Measurements from ENCODE around the gene BEX5. TPM values are rescaled to one million over a fixed set of nuclear protein-coding genes. Genes with fewer than 3 reads are reported as not detected.

BEX5 gene
- total RNA-seq, result 10 to 100 TPM in 1 of 5 donors, 1 to 10 TPM in 1, not detected in 3; 5.7 to 21.9 TPM
- polyA plus RNA-seq, result 10 to 100 TPM in 1 of 3 donors, 1 to 10 TPM in 2; 5.9 to 15.7 (median 8.5) TPM
- long read RNA-seq, donor 1, partial matches to known transcripts, result 0 of 2 reads
- long read RNA-seq, donor 1, other reads (novel, unspliced or antisense), result 0 of 2 reads
- long read RNA-seq, donor 2, partial matches to known transcripts, result 0 of 2 reads
- long read RNA-seq, donor 2, other reads (novel, unspliced or antisense), result 0 of 2 reads
- long read RNA-seq, donor 3, result 0 reads
- long read RNA-seq, donor 4, result 0 reads
- long read RNA-seq, donor 5, partial matches to known transcripts, result 0 of 3 reads
- long read RNA-seq, donor 5, other reads (novel, unspliced or antisense), result 0 of 3 reads
- long read RNA-seq, donor 6, transcript BEX5-201 (3 exons, 857 nt), result major isoform, 13 of 13 reads
- long read RNA-seq, donor 6, partial matches to known transcripts, result 0 of 13 reads
- long read RNA-seq, donor 6, other reads (novel, unspliced or antisense), result 0 of 13 reads
- long read RNA-seq, donor 7, partial matches to known transcripts, result 0 of 2 reads
- long read RNA-seq, donor 7, other reads (novel, unspliced or antisense), result 0 of 2 reads
- long read RNA-seq, donor 8, partial matches to known transcripts, result 0 of 1 reads
- long read RNA-seq, donor 8, other reads (novel, unspliced or antisense), result 0 of 1 reads
- long read RNA-seq, donor 9, partial matches to known transcripts, result 0 of 4 reads
- long read RNA-seq, donor 9, other reads (novel, unspliced or antisense), result 0 of 4 reads
- long read RNA-seq, donor 10, result 0 reads

DNA sequence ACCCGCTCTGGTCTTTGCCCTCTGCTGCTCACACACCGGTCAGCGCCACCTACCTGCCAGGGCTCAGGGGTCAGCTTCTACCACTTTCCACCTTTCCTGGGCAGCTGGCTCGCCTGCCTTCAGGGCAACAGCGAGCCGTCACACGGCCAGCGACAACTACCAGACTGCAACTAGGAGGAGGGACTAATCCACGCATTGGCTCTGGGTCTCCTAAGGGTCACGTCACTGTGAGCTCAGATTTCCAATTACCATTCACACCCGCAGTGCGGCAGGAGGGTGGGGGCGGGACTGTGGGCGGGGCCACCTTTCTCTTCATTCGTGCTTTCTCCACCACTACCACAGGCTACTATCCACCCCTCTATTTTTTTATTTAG is at the start of gene BEX5:
Gene BEX5 (minus strand): TSS at position 172 of the 374 bp plus-strand sequence. CDS start 1,712 bp downstream, outside the sequence.
- TF ChIP-seq, protein P1, sequence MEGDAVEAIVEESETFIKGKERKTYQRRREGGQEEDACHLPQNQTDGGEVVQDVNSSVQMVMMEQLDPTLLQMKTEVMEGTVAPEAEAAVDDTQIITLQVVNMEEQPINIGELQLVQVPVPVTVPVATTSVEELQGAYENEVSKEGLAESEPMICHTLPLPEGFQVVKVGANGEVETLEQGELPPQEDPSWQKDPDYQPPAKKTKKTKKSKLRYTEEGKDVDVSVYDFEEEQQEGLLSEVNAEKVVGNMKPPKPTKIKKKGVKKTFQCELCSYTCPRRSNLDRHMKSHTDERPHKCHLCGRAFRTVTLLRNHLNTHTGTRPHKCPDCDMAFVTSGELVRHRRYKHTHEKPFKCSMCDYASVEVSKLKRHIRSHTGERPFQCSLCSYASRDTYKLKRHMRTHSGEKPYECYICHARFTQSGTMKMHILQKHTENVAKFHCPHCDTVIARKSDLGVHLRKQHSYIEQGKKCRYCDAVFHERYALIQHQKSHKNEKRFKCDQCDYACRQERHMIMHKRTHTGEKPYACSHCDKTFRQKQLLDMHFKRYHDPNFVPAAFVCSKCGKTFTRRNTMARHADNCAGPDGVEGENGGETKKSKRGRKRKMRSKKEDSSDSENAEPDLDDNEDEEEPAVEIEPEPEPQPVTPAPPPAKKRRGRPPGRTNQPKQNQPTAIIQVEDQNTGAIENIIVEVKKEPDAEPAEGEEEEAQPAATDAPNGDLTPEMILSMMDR (IDR thresholded peaks at IDR 0.05), result no peak
- TF ChIP-seq POLR2A (IDR thresholded peaks at IDR 0.05) (no peak), EP300 (IDR thresholded peaks at IDR 0.05) (no peak), POLR2AphosphoS5 (IDR thresholded peaks at IDR 0.05) (peak; percentile 47 to 86 (median 75))
- H3K4me1 ChIP-seq, result peaks cover 0 to 13% (median 4%) of the 10 kb centered on the region in 4 donors
- H3K9me3 ChIP-seq, result no peaks in the 10 kb centered on the region
- H3K4me3 ChIP-seq, result peak within 1 kb of the TSS; percentile 45 to 48 (median 48)
- no peaks in the 10 kb centered on the region for H3K36me3 ChIP-seq
- 0 to 43% (median 2%) methylated on average over 14 to 15 of the region's 15 CpGs for WGBS, 5 donors
- intact Hi-C loops (cut with DNase I; ENCODE audit: low total_unique reads), result no loop called here
- peaks cover 0 to 4% (median 0%) of the 10 kb centered on the region in 3 donors for H3K27me3 ChIP-seq
- peak within 1 kb of the TSS; percentile 58 to 81 (median 61) for H3K27ac ChIP-seq
- peak; percentile 72 to 89 for DNase-seq

DNA sequence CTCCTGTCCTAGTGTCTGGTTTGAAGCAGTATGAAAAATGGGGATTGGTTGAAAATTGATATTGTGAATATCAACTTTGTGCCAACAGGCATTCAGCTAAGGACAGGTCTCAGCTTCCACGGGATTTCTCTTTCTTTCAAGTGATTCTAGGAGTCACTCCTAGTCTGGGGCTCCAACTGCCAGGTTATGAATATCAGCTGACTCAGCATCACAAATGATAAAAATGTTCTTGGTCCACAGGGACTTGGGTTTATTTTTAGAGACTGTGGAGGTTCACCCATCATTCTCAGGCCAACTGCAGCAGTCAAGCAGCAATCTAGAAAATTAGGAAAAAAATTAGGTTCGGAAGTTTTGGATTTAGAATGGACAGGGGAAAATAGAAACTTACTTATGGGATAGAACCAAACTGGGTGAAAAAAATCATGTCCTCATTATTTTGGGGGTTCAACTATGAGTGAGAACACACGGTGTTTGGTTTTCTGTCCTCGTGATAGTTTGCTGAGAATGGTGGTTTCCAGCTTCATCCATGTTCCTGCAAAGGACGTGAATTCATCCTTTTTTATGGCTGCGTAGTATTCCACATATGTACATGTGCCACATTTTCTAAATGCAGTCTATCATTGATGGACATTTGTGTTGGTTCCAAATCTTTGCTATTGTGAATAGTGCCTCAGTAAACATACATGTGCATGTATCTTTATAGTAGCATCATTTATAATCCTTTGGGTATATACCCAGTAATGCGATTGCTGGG is 30.4 kb upstream of the BEX5 start:
- 62 to 79% (median 78%) methylated on average over 7 of the region's 7 CpGs for WGBS, 5 donors
- TF ChIP-seq, protein P1 (IDR thresholded peaks at IDR 0.05), result no peak
- TF ChIP-seq POLR2A (IDR thresholded peaks at IDR 0.05), result no peak
- no peak for TF ChIP-seq EP300 (IDR thresholded peaks at IDR 0.05)
- no peak for TF ChIP-seq POLR2AphosphoS5 (IDR thresholded peaks at IDR 0.05)

DNA sequence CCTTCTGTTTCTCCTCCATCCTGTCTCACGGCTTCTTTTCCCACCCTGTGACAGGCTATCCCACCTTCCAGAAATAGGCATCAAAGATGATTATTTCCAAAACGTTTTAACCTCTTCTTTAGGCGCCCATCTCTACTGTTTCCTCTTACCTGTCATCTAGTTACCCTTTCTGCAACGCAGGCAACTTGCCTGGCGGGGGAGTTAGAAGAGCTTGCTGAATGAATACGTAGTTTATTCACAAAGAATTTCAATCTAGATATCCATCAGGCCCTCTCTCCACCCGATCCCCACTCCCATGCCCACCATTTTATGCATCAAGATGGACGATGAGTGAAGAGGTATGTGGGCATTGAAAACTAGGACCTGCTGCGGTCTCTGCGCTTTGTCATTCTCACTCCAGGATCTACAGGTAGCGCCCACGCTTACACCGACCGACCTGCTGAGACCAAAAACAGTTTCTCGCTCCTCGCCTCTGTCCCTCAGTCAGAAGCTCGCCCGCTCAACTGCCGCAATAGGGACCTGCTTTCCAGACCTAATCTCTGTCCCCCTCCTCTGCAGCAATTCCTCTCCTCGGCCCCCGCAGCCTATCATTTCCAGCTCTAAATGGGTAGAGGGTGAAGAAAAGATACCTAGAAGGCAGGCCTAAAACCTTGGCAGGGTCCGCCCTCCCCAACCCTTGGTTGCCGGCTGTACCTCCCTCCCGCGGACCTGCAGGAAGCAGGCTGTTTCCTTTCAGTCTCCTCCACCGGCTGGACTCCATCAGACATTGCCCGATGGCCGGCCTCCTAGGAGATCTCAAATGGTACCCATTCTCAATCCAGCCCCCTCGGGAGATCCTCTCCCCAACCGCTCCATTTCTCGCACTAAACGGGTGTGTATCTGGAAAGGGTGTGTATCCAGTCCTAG is 624 bp downstream of the BEX5 start:
- Histone ChIP-seq H3K9me3 (peaks cover 0 to 1% (median 0%) of the 10 kb centered on the region in 4 donors), H3K27ac (peak overlapping the region; percentile 58 to 81 (median 61)), H3K27me3 (peaks cover 0 to 4% (median 0%) of the 10 kb centered on the region in 3 donors), H3K36me3 (no peaks in the 10 kb centered on the region), H3K4me1 (peaks cover 0 to 13% (median 4%) of the 10 kb centered on the region in 4 donors), H3K4me3 (peak overlapping the region; percentile 45 to 48 (median 48))
- WGBS, 5 donors, result 2 to 50% (median 10%) methylated on average over 14 to 32 of the region's 32 CpGs
- no peak for TF ChIP-seq EP300 (IDR thresholded peaks at IDR 0.05)
- no peak for TF ChIP-seq POLR2AphosphoS5 (IDR thresholded peaks at IDR 0.05)
- TF ChIP-seq POLR2A (IDR thresholded peaks at IDR 0.05), result no peak
- TF ChIP-seq, protein P1 (IDR thresholded peaks at IDR 0.05), result no peak
- peak; percentile 25 to 27 for DNase-seq
- intact Hi-C loops (cut with DNase I; ENCODE audit: low total_unique reads), result no loop called here

More for the DNA sequence above, 30.4 kb upstream of the BEX5 start:
- Histone ChIP-seq H3K36me3 (no peaks in the 10 kb centered on the region), H3K9me3 (peaks cover 0 to 20% (median 7%) of the 10 kb centered on the region in 4 donors), H3K27me3 (no peaks in the 10 kb centered on the region), H3K4me1 (no peaks in the 10 kb centered on the region), H3K27ac (no peak overlapping the region), H3K4me3 (no peak overlapping the region)
- intact Hi-C loops (cut with DNase I; ENCODE audit: low total_unique reads), result no loop called here
- DNase-seq, result no peak
